Testis (tissue), 2 donors: Measurements from ENCODE around the gene KIAA1755.

Experiments used
- POLR2A ChIP-seq: fragments of 450-650 bp; IDR thresholded peaks from one replicate; pipeline ENCODE4 v1.6.1; 2017; ENCODE audit warnings: antibody characterized with exemption, mild to moderate bottlenecking, moderate library complexity
- TF ChIP-seq, protein P1 (sequence below), 3 experiments: fragments of 450-650 bp in 2 of 3; fragments of 200-600 bp in 1 of 3; sonication (generic) in 1 of 3; IDR thresholded peaks; one replicate each; pipeline ENCODE4 v1.5.1; 2016 to 2019; ENCODE audit warnings: antibody characterized with exemption in 3 of 3, mild to moderate bottlenecking in 2 of 3, moderate library complexity in 1 of 3

DNA sequence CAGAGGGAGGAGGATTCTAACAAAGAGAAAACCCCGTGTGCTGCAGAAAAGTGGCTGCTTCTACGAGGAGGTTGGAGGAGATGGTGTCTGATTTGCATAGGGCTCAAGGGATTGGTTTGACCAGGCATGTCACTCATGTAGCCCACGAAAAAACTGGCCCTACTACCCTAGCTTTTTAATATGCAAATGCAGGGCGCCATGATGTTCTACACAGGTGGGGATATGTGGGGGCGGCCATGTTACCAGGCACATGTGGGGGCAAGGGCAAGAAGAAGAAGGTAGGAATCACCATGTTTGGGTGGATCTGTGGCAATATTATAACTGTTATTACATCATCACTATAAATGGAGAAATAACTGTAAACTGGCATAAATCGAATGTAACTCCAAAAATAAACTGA is 9.9 kb downstream of the KIAA1755 start:
- TF ChIP-seq, protein P1, sequence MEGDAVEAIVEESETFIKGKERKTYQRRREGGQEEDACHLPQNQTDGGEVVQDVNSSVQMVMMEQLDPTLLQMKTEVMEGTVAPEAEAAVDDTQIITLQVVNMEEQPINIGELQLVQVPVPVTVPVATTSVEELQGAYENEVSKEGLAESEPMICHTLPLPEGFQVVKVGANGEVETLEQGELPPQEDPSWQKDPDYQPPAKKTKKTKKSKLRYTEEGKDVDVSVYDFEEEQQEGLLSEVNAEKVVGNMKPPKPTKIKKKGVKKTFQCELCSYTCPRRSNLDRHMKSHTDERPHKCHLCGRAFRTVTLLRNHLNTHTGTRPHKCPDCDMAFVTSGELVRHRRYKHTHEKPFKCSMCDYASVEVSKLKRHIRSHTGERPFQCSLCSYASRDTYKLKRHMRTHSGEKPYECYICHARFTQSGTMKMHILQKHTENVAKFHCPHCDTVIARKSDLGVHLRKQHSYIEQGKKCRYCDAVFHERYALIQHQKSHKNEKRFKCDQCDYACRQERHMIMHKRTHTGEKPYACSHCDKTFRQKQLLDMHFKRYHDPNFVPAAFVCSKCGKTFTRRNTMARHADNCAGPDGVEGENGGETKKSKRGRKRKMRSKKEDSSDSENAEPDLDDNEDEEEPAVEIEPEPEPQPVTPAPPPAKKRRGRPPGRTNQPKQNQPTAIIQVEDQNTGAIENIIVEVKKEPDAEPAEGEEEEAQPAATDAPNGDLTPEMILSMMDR (IDR thresholded peaks at IDR 0.05): no peak
- TF ChIP-seq POLR2A: no peak
